ENCODE results near the gene ZNF407.

ZNF407 gene

DNA sequence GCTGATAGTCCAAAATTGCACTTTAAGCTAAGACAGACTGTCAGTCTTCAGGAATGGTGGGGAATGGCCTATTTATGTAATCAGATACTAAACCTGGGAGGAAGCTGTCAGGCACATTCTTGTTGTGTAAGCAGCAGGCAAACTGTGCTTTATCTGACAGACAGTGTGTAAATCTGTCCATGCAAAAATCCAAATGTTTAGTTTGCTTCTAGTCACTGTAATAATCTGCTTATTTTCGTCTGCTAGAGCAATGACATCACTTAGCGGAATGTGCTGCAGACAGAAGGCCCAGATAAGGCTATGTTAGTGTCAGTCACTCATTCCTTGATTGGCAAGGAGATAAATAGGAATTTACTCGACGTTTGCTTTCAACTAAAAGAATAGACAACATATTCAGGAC is 263.5 kb downstream of the ZNF407 start (continued):
- TF ChIP-seq, protein P1, sequence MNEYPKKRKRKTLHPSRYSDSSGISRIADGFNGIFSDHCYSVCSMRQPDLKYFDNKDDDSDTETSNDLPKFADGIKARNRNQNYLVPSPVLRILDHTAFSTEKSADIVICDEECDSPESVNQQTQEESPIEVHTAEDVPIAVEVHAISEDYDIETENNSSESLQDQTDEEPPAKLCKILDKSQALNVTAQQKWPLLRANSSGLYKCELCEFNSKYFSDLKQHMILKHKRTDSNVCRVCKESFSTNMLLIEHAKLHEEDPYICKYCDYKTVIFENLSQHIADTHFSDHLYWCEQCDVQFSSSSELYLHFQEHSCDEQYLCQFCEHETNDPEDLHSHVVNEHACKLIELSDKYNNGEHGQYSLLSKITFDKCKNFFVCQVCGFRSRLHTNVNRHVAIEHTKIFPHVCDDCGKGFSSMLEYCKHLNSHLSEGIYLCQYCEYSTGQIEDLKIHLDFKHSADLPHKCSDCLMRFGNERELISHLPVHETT (tag by site-specific recombination; IDR thresholded peaks at IDR 0.05): peak; percentile 63; the same call in 1 of the 2 replicates
- TF ChIP-seq, protein P2, sequence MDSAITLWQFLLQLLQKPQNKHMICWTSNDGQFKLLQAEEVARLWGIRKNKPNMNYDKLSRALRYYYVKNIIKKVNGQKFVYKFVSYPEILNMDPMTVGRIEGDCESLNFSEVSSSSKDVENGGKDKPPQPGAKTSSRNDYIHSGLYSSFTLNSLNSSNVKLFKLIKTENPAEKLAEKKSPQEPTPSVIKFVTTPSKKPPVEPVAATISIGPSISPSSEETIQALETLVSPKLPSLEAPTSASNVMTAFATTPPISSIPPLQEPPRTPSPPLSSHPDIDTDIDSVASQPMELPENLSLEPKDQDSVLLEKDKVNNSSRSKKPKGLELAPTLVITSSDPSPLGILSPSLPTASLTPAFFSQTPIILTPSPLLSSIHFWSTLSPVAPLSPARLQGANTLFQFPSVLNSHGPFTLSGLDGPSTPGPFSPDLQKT (IDR thresholded peaks at IDR 0.05; ENCODE audit: borderline replicate concordance, low read depth, low read length): no peak
- TF ChIP-seq SALL2 (tag by site-specific recombination; IDR thresholded peaks at IDR 0.05; ENCODE audit: borderline replicate concordance) (no peak), ZNF626 (tag by site-specific recombination; IDR thresholded peaks at IDR 0.05) (no peak), ZNF777 (tag by site-specific recombination; IDR thresholded peaks at IDR 0.05; ENCODE audit: borderline replicate concordance) (no peak), ZNF747 (tag by site-specific recombination; IDR thresholded peaks at IDR 0.05) (no peak), PRDM1 (tag by site-specific recombination; IDR thresholded peaks at IDR 0.05) (no peak), ZNF701 (tag by site-specific recombination; IDR thresholded peaks at IDR 0.05) (no peak), ZNF133 (tag by site-specific recombination; IDR thresholded peaks at IDR 0.05) (no peak), ZNF558 (tag by site-specific recombination; IDR thresholded peaks at IDR 0.05) (0 out of 2 replicates have a peak, but pooled peaks have one; percentile 30), SETDB1 (IDR thresholded peaks at IDR 0.05; ENCODE audit: insufficient read length, low read length) (peak; percentile 48), ZNF571 (tag by site-specific recombination; IDR thresholded peaks at IDR 0.05) (no peak), ZNF157 (tag by site-specific recombination; IDR thresholded peaks at IDR 0.05) (no peak), ZNF76 (tag by site-specific recombination; IDR thresholded peaks at IDR 0.05; ENCODE audit: borderline replicate concordance, low read depth) (no peak), ZNF140 (tag by site-specific recombination; IDR thresholded peaks at IDR 0.05) (no peak), GLIS1 (tag by site-specific recombination; IDR thresholded peaks at IDR 0.05) (peak; percentile 40), ZNF621 (tag by site-specific recombination; IDR thresholded peaks at IDR 0.05) (no peak), ZFP37 (tag by site-specific recombination; IDR thresholded peaks at IDR 0.05) (0 out of 2 replicates have a peak, but pooled peaks have one; percentile 68), ZNF112 (tag by site-specific recombination; IDR thresholded peaks at IDR 0.05) (no peak), ZNF830 (tag by site-specific recombination; IDR thresholded peaks at IDR 0.05; ENCODE audit: low read depth) (no peak), ZEB2 (tag by site-specific recombination; IDR thresholded peaks at IDR 0.05) (peak; percentile 92)
- TF ChIP-seq, protein P3, sequence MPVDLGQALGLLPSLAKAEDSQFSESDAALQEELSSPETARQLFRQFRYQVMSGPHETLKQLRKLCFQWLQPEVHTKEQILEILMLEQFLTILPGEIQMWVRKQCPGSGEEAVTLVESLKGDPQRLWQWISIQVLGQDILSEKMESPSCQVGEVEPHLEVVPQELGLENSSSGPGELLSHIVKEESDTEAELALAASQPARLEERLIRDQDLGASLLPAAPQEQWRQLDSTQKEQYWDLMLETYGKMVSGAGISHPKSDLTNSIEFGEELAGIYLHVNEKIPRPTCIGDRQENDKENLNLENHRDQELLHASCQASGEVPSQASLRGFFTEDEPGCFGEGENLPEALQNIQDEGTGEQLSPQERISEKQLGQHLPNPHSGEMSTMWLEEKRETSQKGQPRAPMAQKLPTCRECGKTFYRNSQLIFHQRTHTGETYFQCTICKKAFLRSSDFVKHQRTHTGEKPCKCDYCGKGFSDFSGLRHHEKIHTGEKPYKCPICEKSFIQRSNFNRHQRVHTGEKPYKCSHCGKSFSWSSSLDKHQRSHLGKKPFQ (tag by site-specific recombination; IDR thresholded peaks at IDR 0.05): peak; percentile 64; the same call in 1 of the 2 replicates
- TF ChIP-seq, protein P4, sequence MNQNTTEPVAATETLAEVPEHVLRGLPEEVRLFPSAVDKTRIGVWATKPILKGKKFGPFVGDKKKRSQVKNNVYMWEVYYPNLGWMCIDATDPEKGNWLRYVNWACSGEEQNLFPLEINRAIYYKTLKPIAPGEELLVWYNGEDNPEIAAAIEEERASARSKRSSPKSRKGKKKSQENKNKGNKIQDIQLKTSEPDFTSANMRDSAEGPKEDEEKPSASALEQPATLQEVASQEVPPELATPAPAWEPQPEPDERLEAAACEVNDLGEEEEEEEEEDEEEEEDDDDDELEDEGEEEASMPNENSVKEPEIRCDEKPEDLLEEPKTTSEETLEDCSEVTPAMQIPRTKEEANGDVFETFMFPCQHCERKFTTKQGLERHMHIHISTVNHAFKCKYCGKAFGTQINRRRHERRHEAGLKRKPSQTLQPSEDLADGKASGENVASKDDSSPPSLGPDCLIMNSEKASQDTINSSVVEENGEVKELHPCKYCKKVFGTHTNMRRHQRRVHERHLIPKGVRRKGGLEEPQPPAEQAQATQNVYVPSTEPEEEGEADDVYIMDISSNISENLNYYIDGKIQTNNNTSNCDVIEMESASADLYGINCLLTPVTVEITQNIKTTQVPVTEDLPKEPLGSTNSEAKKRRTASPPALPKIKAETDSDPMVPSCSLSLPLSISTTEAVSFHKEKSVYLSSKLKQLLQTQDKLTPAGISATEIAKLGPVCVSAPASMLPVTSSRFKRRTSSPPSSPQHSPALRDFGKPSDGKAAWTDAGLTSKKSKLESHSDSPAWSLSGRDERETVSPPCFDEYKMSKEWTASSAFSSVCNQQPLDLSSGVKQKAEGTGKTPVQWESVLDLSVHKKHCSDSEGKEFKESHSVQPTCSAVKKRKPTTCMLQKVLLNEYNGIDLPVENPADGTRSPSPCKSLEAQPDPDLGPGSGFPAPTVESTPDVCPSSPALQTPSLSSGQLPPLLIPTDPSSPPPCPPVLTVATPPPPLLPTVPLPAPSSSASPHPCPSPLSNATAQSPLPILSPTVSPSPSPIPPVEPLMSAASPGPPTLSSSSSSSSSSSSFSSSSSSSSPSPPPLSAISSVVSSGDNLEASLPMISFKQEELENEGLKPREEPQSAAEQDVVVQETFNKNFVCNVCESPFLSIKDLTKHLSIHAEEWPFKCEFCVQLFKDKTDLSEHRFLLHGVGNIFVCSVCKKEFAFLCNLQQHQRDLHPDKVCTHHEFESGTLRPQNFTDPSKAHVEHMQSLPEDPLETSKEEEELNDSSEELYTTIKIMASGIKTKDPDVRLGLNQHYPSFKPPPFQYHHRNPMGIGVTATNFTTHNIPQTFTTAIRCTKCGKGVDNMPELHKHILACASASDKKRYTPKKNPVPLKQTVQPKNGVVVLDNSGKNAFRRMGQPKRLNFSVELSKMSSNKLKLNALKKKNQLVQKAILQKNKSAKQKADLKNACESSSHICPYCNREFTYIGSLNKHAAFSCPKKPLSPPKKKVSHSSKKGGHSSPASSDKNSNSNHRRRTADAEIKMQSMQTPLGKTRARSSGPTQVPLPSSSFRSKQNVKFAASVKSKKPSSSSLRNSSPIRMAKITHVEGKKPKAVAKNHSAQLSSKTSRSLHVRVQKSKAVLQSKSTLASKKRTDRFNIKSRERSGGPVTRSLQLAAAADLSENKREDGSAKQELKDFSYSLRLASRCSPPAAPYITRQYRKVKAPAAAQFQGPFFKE (tag by site-specific recombination; IDR thresholded peaks at IDR 0.05; ENCODE audit: borderline replicate concordance): no peak
- TF ChIP-seq, protein P5, sequence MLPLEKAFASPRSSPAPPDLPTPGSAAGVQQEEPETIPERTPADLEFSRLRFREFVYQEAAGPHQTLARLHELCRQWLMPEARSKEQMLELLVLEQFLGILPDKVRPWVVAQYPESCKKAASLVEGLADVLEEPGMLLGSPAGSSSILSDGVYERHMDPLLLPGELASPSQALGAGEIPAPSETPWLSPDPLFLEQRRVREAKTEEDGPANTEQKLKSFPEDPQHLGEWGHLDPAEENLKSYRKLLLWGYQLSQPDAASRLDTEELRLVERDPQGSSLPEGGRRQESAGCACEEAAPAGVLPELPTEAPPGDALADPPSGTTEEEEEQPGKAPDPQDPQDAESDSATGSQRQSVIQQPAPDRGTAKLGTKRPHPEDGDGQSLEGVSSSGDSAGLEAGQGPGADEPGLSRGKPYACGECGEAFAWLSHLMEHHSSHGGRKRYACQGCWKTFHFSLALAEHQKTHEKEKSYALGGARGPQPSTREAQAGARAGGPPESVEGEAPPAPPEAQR (tag by site-specific recombination; IDR thresholded peaks at IDR 0.05): 0 out of 2 replicates have a peak, but pooled peaks have one; percentile 57
- TF ChIP-seq, protein P6, sequence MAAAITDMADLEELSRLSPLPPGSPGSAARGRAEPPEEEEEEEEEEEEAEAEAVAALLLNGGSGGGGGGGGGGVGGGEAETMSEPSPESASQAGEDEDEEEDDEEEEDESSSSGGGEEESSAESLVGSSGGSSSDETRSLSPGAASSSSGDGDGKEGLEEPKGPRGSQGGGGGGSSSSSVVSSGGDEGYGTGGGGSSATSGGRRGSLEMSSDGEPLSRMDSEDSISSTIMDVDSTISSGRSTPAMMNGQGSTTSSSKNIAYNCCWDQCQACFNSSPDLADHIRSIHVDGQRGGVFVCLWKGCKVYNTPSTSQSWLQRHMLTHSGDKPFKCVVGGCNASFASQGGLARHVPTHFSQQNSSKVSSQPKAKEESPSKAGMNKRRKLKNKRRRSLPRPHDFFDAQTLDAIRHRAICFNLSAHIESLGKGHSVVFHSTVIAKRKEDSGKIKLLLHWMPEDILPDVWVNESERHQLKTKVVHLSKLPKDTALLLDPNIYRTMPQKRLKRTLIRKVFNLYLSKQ (tag by site-specific recombination; IDR thresholded peaks at IDR 0.05; ENCODE audit: borderline replicate concordance): 0 out of 2 replicates have a peak, but pooled peaks have one; percentile 21
- TF ChIP-seq, protein P7, sequence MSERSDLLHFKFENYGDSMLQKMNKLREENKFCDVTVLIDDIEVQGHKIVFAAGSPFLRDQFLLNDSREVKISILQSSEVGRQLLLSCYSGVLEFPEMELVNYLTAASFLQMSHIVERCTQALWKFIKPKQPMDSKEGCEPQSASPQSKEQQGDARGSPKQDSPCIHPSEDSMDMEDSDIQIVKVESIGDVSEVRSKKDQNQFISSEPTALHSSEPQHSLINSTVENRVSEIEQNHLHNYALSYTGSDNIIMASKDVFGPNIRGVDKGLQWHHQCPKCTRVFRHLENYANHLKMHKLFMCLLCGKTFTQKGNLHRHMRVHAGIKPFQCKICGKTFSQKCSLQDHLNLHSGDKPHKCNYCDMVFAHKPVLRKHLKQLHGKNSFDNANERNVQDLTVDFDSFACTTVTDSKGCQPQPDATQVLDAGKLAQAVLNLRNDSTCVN (tag by site-specific recombination; optimal IDR thresholded peaks at IDR 0.05): no peak

Data from HEK293 (cell line).